HepG2 (cell line): Measurements from ENCODE around the gene CISD3. TPM values are rescaled to one million over a fixed set of nuclear protein-coding genes. Genes with fewer than 3 reads are reported as not detected.

Experiments
- EEA1 ChIP-seq: sonication (generic); formaldehyde crosslinking; IDR thresholded peaks from 2 replicates; pipeline ENCODE4 v1.5.1; 2020; ENCODE audit warnings: mild to moderate bottlenecking, missing genetic modification reagents, borderline replicate concordance
- ESRRA ChIP-seq: sonication (generic); formaldehyde crosslinking; IDR thresholded peaks from 2 replicates; pipeline ENCODE4 v1.5.1; 2020; ENCODE audit warnings: mild to moderate bottlenecking, low read depth, missing genetic modification reagents
- GATA4 ChIP-seq: sonication (generic); IDR thresholded peaks from 2 replicates; pipeline ENCODE4 v1.6.1; 2016; ENCODE audit warnings: antibody characterized with exemption, low read depth, borderline replicate concordance
- LRRFIP1 ChIP-seq: sonication (generic); formaldehyde crosslinking; conservative IDR thresholded peaks from 2 replicates; pipeline ENCODE4 v1.4.0; 2020; ENCODE audit warnings: missing genetic modification reagents
- NRL ChIP-seq: sonication (generic); formaldehyde crosslinking; IDR thresholded peaks from 2 replicates; pipeline ENCODE4 v1.5.0; 2020; ENCODE audit warnings: missing genetic modification reagents, mild to moderate bottlenecking, moderate library complexity, borderline replicate concordance
- PCBP1 ChIP-seq: fragments of 200-400 bp; formaldehyde crosslinking; IDR thresholded peaks from 2 replicates; pipeline ENCODE4 v1.6.1; 2017; ENCODE audit warnings: mild to moderate bottlenecking, low read depth, low read length, borderline replicate concordance
- POLR2A ChIP-seq, 2 experiments: IDR thresholded peaks; 2 replicates each; pipeline ENCODE4 v1.6.1; 2011; ENCODE audit warnings: low read depth in 2 of 2, low read length in 2 of 2, mild to moderate bottlenecking in 1 of 2, moderate library complexity in 1 of 2; ENCODE audit not compliant: insufficient read depth in 1 of 2
- POLR2AphosphoS2 ChIP-seq: IDR thresholded peaks from 2 replicates; pipeline ENCODE4 v1.6.1; 2011; ENCODE audit warnings: low read depth, low read length, improper control_type of control experiment
- RBM22 ChIP-seq: fragments of 200-400 bp; formaldehyde crosslinking; optimal IDR thresholded peaks from 2 replicates; pipeline ENCODE3; 2017; ENCODE audit warnings: mild to moderate bottlenecking, low read length, moderate library complexity
- SOX6 ChIP-seq, 2 experiments: fragments of 450-650 bp in 1 of 2; sonication (generic) in 1 of 2; formaldehyde crosslinking in 1 of 2; IDR thresholded peaks; 2 replicates each; pipeline versions ENCODE4 v1.4.0 to v1.6.1; 2017 to 2020; ENCODE audit warnings: antibody characterized with exemption in 1 of 2, mild to moderate bottlenecking in 1 of 2, missing genetic modification reagents in 1 of 2
- TFDP2 ChIP-seq: sonication (generic); formaldehyde crosslinking; IDR thresholded peaks from 2 replicates; pipeline ENCODE4 v1.4.0; 2020; ENCODE audit warnings: missing genetic modification reagents
- THRA ChIP-seq: sonication (generic); formaldehyde crosslinking; IDR thresholded peaks from 2 replicates; pipeline ENCODE4 v1.4.0; 2020; ENCODE audit warnings: missing genetic modification reagents, borderline replicate concordance
- ZBTB37 ChIP-seq: sonication (generic); formaldehyde crosslinking; IDR thresholded peaks from 2 replicates; pipeline ENCODE4 v1.4.0; 2020; ENCODE audit warnings: mild to moderate bottlenecking, missing genetic modification reagents
- polyA plus RNA-seq, 8 experiments: library from polyadenylated mRNA; depleted of rRNA in 3 of 8; stranded (reverse) in 7 of 8; unstranded in 1 of 8; fragments of >200 nt; fragmentation: Illumina TruSeq in 4 of 8; extraction: Trizol in 4 of 8; gene quantifications; 2 replicates each; pipeline versions ENCODE4 v1.2.1 to v1.2.3, GENCODE V29; 2011 to 2016; ENCODE audit warnings: low read depth in 4 of 8, missing spikeins in 1 of 8, mixed read lengths in 1 of 8; ENCODE audit not compliant: insufficient read depth in 1 of 8
- total RNA-seq, 5 experiments: library from RNA; depleted of rRNA; stranded (reverse); fragments of >200 nt; fragmentation: Illumina TruSeq; extraction: Trizol; gene quantifications; 2 replicates each; pipeline ENCODE4 v1.2.3, GENCODE V29; 2016; ENCODE audit warnings: low read depth in 1 of 5
- TF ChIP-seq, protein P1 (sequence below): sonication (generic); formaldehyde crosslinking; IDR thresholded peaks from 2 replicates; pipeline ENCODE4 v1.8.0; 2022; ENCODE audit warnings: mild to moderate bottlenecking, missing genetic modification reagents, borderline replicate concordance
- TF ChIP-seq, protein P2 (sequence below): sonication (generic); formaldehyde crosslinking; IDR thresholded peaks from 2 replicates; pipeline ENCODE4 v1.5.0; 2020; ENCODE audit warnings: mild to moderate bottlenecking, missing genetic modification reagents, borderline replicate concordance
- TF ChIP-seq, protein P3 (sequence below): IDR thresholded peaks from 2 replicates; pipeline ENCODE4 v1.6.1; 2016; ENCODE audit warnings: low read depth, borderline replicate concordance

The CISD3 gene
- total and polyA plus RNA-seq, 2 of the 13 experiments (the other 11 are each of a cell fraction or from before 2014, with no cell fraction given): 30.0 to 34.1 TPM

DNA sequence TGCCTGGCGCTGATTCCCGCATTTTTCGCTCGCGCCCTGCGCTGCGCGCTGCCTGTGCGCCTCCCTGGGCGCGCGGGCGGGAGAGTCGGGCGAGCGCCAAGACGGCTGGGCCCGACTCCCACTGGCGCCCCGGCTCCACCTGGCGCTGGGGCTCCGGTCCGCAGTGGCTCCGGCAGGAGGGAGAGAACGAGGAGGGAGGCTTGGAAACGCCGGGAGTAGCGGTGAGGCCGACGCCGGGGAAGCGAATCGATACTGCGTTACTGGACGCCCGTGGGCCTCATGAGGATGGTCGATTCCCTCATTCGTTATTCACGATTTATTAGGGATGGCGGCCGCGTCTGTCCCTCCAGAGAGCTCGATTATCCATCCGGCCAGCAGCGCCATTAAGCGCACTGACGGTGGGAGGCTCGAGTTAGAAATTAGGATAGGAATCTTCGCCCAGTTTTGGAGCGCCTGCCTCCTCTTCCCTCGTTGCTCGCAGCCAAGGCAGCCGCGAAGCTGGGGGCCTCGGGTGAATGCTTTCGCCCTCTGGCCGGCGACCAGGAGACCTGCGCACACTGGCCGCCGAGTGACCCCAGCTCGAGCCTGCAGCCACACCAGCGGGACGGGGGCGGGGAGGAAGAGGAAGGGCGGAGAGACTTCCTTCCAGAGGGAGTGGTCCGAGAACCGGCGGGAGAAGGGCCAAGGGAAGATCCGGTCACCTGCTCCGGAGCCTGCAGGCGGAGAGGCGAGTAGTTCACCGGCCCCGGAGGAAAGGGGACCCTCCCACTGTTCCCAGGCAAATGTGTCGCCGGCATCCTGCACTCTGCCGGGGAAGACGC, 19.3 kb downstream of the CISD3 start (continued):
- peak; percentile 84 to 96 for TF ChIP-seq POLR2A (IDR thresholded peaks at IDR 0.05; ENCODE audit: insufficient read depth in 1 of 2, low read depth in 2 of 2, low read length in 2 of 2)
- TF ChIP-seq, protein P1, sequence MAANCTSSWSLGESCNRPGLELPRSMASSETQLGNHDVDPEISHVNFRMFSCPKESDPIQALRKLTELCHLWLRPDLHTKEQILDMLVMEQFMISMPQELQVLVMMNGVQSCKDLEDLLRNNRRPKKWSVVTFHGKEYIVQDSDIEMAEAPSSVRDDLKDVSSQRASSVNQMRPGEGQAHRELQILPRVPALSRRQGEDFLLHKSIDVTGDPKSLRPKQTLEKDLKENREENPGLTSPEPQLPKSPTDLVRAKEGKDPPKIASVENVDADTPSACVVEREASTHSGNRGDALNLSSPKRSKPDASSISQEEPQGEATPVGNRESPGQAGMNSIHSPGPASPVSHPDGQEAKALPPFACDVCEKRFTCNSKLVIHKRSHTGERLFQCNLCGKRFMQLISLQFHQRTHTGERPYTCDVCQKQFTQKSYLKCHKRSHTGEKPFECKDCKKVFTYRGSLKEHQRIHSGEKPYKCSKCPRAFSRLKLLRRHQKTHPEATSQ: peak; percentile 52; the same call in 1 of the 2 replicates
- peak; percentile 76 for TF ChIP-seq GATA4
- peak; percentile 94 for TF ChIP-seq TFDP2 (CRISPR knock-in tag)
- no peak for TF ChIP-seq POLR2AphosphoS2
- TF ChIP-seq, protein P2, sequence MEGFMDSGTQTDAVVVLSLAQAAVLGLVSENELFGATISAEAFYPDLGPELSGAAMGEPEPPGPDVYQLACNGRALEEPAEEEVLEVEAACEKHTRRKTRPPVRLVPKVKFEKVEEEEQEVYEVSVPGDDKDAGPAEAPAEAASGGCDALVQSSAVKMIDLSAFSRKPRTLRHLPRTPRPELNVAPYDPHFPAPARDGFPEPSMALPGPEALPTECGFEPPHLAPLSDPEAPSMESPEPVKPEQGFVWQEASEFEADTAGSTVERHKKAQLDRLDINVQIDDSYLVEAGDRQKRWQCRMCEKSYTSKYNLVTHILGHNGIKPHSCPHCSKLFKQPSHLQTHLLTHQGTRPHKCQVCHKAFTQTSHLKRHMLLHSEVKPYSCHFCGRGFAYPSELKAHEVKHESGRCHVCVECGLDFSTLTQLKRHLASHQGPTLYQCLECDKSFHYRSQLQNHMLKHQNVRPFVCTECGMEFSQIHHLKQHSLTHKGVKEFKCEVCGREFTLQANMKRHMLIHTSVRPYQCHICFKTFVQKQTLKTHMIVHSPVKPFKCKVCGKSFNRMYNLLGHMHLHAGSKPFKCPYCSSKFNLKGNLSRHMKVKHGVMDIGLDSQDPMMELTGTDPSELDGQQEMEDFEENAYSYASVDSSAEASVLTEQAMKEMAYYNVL (CRISPR knock-in tag): peak; percentile 60
- TF ChIP-seq ESRRA (CRISPR knock-in tag): no peak; the same call in 1 of the 2 replicates
- no peak for TF ChIP-seq SOX6 (IDR thresholded peaks at IDR 0.05)
- TF ChIP-seq SOX6 (CRISPR knock-in tag; IDR thresholded peaks at IDR 0.05): peak; percentile 69
- no peak; the same call in 1 of the 2 replicates for TF ChIP-seq EEA1 (CRISPR knock-in tag)
- TF ChIP-seq, protein P3, sequence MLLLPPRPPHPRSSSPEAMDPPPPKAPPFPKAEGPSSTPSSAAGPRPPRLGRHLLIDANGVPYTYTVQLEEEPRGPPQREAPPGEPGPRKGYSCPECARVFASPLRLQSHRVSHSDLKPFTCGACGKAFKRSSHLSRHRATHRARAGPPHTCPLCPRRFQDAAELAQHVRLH (CRISPR knock-in tag): peak; percentile 48; the same call in 1 of the 2 replicates
- no peak for TF ChIP-seq LRRFIP1 (CRISPR knock-in tag)
- TF ChIP-seq THRA (CRISPR knock-in tag): peak; percentile 63; the same call in 1 of the 2 replicates
- peak; percentile 83 for TF ChIP-seq NRL (CRISPR knock-in tag)
- peak; percentile 39 for TF ChIP-seq ZBTB37 (CRISPR knock-in tag)
- TF ChIP-seq RBM22: peak; percentile 77
- TF ChIP-seq PCBP1: 0 out of 2 replicates have a peak, but pooled peaks have one; percentile 77
